ACC112 (cell line): ENCODE measurements around the gene LRP1.
A peak's percentile ranks its signal among the peaks of the same experiment; 100 is the strongest.

Source experiments
- H2AFZ ChIP-seq: fragments of 200-600 bp; sonication (generic); one replicate; pipeline ENCODE4 v1.6.0; 2017; ENCODE audit warnings: antibody characterized with exemption, low read length; ENCODE audit not compliant: unreplicated experiment
- H3K27ac ChIP-seq: fragments of 200-600 bp; sonication (generic); 2 replicates; pipeline ENCODE4 v1.5.1; 2014; ENCODE audit warnings: low read depth, mild to moderate bottlenecking, antibody characterized with exemption, low read length, moderate library complexity
- H3K27me3 ChIP-seq: fragments of 200-600 bp; sonication (generic); 2 replicates; pipeline ENCODE4 v1.6.1; 2014; ENCODE audit warnings: mild to moderate bottlenecking, antibody characterized with exemption, low read length, moderate library complexity, mixed read lengths; ENCODE audit not compliant: insufficient read depth
- H3K36me3 ChIP-seq: fragments of 200-600 bp; sonication (generic); 2 replicates; pipeline ENCODE4 v1.6.1; 2016; ENCODE audit warnings: mild to moderate bottlenecking, antibody characterized with exemption, low read length, moderate library complexity, mixed read lengths; ENCODE audit not compliant: insufficient read depth
- H3K4me1 ChIP-seq: fragments of 200-600 bp; sonication (generic); one replicate; pipeline ENCODE4 v1.6.1; 2016; ENCODE audit warnings: low read length, mixed read lengths; ENCODE audit not compliant: insufficient read depth, unreplicated experiment, control insufficient read depth
- H3K4me3 ChIP-seq: fragments of 200-600 bp; sonication (generic); 2 replicates; pipeline ENCODE4 v1.5.1; 2014; ENCODE audit warnings: mild to moderate bottlenecking, low read depth, low read length
- H3K79me2 ChIP-seq: fragments of 200-600 bp; sonication (generic); one replicate; pipeline ENCODE4 v1.6.0; 2016; ENCODE audit warnings: low read length; ENCODE audit not compliant: control insufficient read depth, unreplicated experiment, insufficient read depth

LRP1 gene

DNA sequence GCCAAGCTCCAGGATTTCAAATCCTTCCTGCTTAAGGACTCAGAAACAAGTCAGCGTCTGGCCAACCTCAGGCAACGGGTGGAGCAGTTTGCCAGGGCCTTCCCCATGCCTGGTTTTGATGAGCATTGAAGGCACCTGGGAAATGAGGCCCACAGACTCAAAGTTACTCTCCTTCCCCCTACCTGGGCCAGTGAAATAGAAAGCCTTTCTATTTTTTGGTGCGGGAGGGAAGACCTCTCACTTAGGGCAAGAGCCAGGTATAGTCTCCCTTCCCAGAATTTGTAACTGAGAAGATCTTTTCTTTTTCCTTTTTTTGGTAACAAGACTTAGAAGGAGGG lies 105.9 kb downstream of the LRP1 start:
- Histone ChIP-seq H3K79me2 (peaks cover 35% of the 10 kb centered on the region), H3K27me3 (no peaks in the 10 kb centered on the region), H3K4me1 (peaks cover 45% of the 10 kb centered on the region), H2AFZ (no peak overlapping the region), H3K27ac (peak overlapping the region; percentile 81), H3K4me3 (no peak overlapping the region), H3K36me3 (peaks cover 23% of the 10 kb centered on the region; the same call in 1 of the 2 replicates)

DNA sequence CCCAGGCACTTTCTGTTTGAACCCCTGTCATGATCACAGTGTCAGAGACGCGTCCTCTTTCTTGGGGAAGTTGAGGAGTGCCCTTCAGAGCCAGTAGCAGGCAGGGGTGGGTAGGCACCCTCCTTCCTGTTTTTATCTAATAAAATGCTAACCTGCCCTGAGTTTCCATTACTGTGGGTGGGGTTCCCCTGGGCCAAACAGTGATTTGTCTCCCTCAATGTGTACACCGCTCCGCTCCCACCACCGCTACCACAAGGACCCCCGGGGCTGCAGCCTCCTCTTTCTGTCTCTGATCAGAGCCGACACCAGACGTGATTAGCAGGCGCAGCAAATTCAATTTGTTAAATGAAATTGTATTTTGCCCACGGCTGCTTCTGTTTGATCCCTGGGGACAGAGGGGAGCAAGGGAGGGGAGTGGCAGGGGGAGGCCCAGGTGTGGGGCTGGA lies 106.3 kb downstream of the LRP1 start:
- Histone ChIP-seq H2AFZ (no peak overlapping the region), H3K4me3 (no peak overlapping the region), H3K36me3 (peaks cover 23% of the 10 kb centered on the region; the same call in 1 of the 2 replicates), H3K27ac (peak overlapping the region; percentile 81), H3K4me1 (peaks cover 47% of the 10 kb centered on the region), H3K27me3 (no peaks in the 10 kb centered on the region), H3K79me2 (peaks cover 35% of the 10 kb centered on the region)

GRCh38 chr12:57235017-57235727 lies 106.9 kb downstream of the LRP1 start:
- H3K4me1 ChIP-seq, result peaks cover 49% of the 10 kb centered on the region
- H3K36me3 ChIP-seq, result peaks cover 23% of the 10 kb centered on the region; the same call in 1 of the 2 replicates
- H3K4me3 ChIP-seq, result no peak overlapping the region
- peaks cover 29% of the 10 kb centered on the region for H3K79me2 ChIP-seq
- H3K27me3 ChIP-seq, result no peaks in the 10 kb centered on the region
- peak overlapping the region; percentile 81 for H3K27ac ChIP-seq
- H2AFZ ChIP-seq, result no peak overlapping the region

GRCh38 chr12:57235728-57236131 lies 107.4 kb downstream of the LRP1 start:
- peaks cover 52% of the 10 kb centered on the region for H3K4me1 ChIP-seq
- H3K4me3 ChIP-seq, result no peak overlapping the region
- no peaks in the 10 kb centered on the region for H3K27me3 ChIP-seq
- H2AFZ ChIP-seq, result no peak overlapping the region
- peaks cover 23% of the 10 kb centered on the region; the same call in 1 of the 2 replicates for H3K36me3 ChIP-seq
- H3K79me2 ChIP-seq, result peaks cover 24% of the 10 kb centered on the region
- peak overlapping the region; percentile 81 for H3K27ac ChIP-seq

- H3K4me1 ChIP-seq, result peaks cover 54% of the 10 kb centered on the region
- no peak overlapping the region for H3K27ac ChIP-seq
- peaks cover 6% of the 10 kb centered on the region; the same call in 1 of the 2 replicates for H3K27me3 ChIP-seq
- H2AFZ ChIP-seq, result no peak overlapping the region
- no peak overlapping the region for H3K4me3 ChIP-seq
- peaks cover 17% of the 10 kb centered on the region for H3K79me2 ChIP-seq
- peaks cover 23% of the 10 kb centered on the region; the same call in 1 of the 2 replicates for H3K36me3 ChIP-seq
These were observed 108.1 kb downstream of the LRP1 start for GRCh38 chr12:57236201-57236924.

DNA sequence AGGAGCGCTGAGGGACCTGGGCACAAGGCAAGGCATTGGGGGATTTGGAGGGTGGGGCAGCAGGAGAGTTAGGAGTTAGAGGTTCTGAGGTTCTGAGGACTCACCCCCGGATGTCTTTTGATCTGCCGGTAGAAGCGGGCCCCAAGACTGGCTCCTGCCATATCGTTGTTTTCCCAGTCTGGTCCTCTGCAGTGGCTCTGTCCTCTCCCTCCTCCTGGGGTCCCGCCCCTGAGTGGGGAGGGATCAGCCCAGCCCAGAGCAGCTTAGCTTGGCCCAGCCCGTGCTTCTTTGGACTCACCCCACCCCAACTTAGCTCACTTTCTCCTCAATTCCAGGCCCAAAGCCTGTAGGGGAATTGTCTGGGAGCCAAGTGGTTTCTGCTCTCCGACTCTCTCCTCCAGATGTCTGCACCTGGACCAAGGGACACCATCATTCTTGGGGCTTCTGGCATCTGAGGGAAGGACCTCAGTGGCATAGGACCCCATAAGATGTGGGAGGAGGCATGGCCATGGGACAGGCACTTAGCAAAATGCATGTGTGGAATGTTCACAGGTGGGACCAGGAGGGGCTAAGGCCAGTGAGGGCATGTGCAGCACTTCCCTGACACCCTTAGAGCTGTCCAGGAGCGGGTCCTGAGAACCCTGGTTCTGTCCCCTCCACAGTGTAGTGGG lies 108.8 kb downstream of the LRP1 start:
- H3K79me2 ChIP-seq, result peaks cover 10% of the 10 kb centered on the region
- H3K4me3 ChIP-seq, result no peak overlapping the region
- H2AFZ ChIP-seq, result no peak overlapping the region
- peaks cover 13% of the 10 kb centered on the region; the same call in 1 of the 2 replicates for H3K27me3 ChIP-seq
- H3K27ac ChIP-seq, result no peak overlapping the region
- H3K4me1 ChIP-seq, result peaks cover 49% of the 10 kb centered on the region
- H3K36me3 ChIP-seq, result peaks cover 16% of the 10 kb centered on the region; the same call in 1 of the 2 replicates

DNA sequence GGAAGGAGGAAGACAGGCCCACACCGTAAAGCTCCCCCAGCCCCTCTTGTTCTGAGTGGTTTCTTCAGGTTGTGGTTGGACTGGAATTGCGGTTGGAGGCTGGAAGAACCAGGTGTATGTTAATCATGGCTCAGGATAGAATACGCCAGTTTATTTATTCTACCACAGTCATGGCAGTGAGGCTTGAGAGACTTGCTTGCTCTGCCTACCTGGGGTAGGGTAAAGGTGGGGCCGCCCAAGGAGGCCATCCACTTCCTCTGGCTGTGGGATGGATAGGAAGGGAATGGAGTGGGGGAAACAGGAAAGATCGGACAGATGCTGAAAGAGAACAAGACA lies 109.3 kb downstream of the LRP1 start:
- Histone ChIP-seq H3K27ac (no peak overlapping the region), H3K79me2 (peaks cover 5% of the 10 kb centered on the region), H3K36me3 (peaks cover 11% of the 10 kb centered on the region; the same call in 1 of the 2 replicates), H3K4me3 (no peak overlapping the region), H3K4me1 (peaks cover 49% of the 10 kb centered on the region), H3K27me3 (peaks cover 18% of the 10 kb centered on the region), H2AFZ (no peak overlapping the region)

DNA sequence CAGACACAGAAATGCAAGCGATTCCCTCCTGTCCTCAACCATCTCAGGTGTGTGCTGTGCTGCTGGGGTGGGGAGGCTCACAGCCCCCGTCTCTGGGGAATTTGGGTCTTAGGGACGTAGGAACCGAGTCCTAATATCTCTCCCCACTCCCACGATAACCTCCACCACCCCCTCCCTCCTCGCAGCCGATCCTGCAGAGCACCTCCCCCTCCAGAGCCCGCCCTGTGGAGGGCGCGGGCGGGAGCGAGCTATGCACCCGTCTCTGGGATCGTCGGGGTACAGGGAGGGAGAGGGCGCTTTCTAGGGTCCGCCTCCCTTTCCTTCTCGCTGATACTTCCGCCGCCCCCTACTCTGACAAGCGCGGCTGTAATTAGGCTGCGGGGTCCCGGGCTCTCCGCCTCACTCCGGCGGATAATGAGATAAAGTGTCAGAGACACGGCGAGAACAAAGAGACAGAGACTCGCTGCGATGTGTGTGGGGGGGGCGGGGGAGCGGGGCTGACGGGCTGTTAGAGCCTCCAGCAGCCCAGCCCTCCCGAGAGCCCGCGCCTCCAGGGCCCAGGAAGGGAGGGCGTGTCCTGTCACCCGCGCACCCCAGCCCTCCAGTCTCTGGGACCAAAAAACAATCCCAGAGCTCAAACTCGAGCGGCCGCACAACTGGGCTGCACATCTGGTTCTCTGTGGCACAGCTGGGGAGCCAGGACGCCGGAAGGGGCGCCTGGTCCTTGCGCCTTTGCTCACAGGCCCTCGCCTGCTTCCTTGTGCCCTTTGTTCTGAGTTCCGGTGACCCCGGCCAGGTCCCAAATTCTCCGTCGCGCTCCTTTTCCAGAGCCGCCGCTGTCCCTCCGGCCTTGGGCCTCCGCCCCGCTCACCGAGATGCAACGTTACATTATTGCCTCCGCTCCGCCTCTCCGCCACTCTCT lies 109.9 kb downstream of the LRP1 start:
- H3K36me3 ChIP-seq, result peaks cover 5% of the 10 kb centered on the region; the same call in 1 of the 2 replicates
- H3K4me1 ChIP-seq, result peaks cover 50% of the 10 kb centered on the region
- H3K27me3 ChIP-seq, result peaks cover 21% of the 10 kb centered on the region
- no peak overlapping the region for H2AFZ ChIP-seq
- no peaks in the 10 kb centered on the region for H3K79me2 ChIP-seq
- H3K4me3 ChIP-seq, result no peak overlapping the region
- no peak overlapping the region for H3K27ac ChIP-seq

- Histone ChIP-seq H3K4me3 (peak overlapping the region; percentile 76), H2AFZ (peak overlapping the region; percentile 22), H3K36me3 (no peaks in the 10 kb centered on the region), H3K27me3 (peaks cover 21% of the 10 kb centered on the region), H3K79me2 (no peaks in the 10 kb centered on the region), H3K4me1 (peaks cover 44% of the 10 kb centered on the region), H3K27ac (no peak overlapping the region)
These were observed 110.7 kb downstream of the LRP1 start for GRCh38 chr12:57238854-57239554.
